ENCODE data around the gene TVP23A.
"Not testable (repeated sequence)": the region's sequence is repeated elsewhere in the genome, so short reads cannot be mapped to it uniquely, and the experiment has no call there.

The TVP23A gene

DNA sequence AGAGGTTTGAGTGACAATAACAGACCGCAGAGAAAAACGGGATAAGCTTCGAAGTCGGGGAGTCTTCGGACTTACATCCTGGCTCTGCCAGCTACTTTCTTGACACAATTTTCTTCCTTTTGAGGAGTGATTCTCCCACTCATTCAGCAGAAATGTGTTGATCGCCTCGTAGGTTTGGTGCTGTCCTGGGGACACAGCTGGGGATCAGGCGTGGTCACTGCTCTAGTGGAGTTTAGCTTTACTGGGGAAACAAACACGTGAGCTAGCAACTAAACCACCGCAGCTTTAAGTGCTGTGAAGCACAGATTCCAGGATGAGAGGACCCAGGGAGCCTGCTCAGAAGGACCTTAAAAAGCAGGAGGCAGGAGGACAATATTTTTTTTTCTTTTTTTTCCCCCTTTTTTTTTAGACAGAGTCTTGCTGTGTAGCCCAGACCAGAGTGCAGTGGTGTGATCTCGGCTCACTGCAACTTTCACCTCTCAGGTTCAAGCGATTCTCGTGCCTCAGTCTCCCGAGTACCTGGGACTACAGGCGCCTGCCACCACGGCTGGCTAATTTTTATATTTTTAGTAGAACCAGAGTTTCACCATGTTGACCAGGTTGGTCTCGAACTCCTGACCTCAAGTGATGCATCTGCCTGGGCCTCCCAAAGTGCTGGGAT lies 74.1 kb downstream of the TVP23A start:
- no peak for DNase-seq

GRCh38 chr16:10743610-10744369 lies 74.8 kb downstream of the TVP23A start, which contains the start of gene NUBP1:
NUBP1 (plus strand) TSS chr16:10743842; CDS start chr16:10743864, 22 bp downstream.
- DNase-seq: peak; percentile 93

DNA sequence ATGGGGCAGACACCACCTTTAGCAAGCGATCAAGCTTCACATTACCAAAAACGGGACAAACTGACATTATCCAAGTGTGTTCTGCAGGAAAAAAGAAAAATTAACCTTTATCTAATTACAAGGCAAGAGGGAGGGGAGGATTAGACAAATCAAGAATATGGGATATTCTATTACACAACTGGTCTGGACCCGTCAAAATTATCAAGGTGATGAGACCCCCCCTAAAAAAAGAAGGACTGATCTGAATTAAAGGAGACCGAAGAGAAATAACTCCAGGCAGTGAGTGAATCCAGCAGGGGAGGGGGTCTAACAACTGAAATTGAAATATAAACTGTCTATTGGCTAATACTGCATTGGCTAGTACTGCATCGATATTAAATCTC lies 75.4 kb downstream of the TVP23A start:
- no peak for DNase-seq

DNA sequence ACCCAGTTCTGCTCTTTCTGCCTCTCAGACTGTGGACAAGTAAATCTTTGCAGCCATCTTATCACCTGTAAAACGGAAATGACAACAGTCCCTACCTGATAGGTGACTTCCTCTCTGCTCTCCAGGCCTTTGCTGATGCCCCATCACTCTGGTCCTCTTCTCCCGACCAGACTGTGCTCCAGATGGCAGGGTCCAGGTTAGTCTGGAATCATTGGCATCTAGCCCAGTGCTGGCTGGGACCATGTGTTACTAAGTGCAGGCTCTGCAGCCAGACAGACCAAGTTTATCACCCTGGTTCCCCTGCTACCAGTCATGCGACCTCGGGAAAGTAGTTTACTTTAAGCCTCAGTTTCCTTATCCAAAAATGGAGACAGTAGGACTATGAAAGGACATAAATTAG lies 76.8 kb downstream of the TVP23A start:
- no peak for DNase-seq

DNA sequence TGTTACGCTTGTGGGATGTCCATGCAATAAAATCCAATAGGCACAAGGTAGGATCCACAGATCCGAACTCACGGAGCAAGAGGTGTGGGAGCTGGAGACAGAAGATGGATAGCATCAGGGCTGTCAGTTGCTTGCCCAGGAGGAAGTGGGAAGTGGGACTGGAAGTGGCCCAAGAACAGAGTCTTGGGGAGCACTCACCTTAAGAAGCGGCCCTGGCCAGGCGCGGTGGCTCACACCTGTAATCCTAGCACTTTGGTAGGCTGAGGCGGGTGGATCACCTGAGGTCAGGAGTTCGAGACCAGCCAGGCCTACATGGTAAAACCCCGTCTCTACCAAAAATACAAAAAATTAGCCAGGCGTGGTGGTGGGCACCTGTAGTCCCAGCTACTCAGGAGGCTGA lies 77.3 kb downstream of the TVP23A start:
- not testable (repeated sequence) for DNase-seq

DNA sequence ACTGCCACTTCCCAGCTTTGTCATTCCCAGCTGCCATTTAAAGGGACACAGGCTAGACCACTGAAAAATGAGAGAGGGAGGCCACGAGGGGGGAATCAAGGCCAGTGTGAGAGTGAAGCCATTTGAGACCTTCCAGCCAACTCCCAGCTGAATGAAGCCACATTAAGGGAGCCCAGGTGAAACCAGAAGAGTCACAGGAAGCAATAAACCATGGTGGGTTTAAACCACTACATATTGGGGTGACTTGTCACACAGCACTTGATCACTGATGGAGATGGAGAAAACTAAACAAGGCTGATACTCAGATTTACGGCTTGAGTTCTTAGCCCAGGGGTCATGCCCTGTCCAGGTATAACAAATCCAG lies 77.8 kb downstream of the TVP23A start:
- DNase-seq: no peak

DNA sequence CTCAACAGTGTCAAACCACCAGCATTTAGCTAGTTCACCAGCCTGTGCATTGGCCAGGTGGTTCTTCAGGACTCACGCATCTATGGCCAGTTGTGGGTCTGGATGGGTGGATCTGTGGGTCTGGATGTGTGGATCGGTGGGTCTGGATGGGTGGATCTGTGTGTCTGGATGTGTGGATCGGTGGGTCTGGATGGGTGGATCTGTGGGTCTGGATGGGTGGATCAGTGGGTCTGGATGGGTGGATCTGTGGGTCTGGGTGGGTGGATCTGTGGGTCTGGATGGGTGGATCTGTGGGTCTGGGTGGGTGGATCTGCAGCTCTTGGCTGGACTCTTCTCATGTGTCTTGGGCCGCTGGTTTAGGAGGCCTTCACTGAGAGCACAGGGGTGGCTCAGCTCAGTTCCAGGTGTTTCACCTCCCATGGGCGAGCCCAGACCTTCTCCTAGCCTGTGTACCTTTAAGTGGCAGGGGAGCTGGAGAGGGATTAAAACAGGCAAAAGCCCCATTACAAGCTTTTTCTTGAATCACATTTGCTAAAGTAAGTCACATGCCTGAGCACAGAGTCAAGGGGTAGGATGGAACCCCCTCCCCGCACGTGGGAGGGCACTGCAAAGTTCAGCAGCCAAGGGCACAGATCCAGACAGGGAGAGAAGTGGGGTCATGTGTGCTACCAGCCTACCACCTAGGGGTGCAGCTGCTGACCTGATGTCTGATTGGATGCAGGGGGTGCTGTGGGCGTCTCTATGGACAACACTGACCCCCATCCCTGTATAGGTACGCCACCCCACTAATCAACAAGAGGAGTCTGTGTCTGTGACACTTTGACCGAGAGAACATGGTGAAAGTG lies 78.4 kb downstream of the TVP23A start:
- no peak for DNase-seq

GRCh38 chr16:10738231-10739077 lies 80.1 kb downstream of the TVP23A start:
- DNase-seq: peak; percentile 10

DNA sequence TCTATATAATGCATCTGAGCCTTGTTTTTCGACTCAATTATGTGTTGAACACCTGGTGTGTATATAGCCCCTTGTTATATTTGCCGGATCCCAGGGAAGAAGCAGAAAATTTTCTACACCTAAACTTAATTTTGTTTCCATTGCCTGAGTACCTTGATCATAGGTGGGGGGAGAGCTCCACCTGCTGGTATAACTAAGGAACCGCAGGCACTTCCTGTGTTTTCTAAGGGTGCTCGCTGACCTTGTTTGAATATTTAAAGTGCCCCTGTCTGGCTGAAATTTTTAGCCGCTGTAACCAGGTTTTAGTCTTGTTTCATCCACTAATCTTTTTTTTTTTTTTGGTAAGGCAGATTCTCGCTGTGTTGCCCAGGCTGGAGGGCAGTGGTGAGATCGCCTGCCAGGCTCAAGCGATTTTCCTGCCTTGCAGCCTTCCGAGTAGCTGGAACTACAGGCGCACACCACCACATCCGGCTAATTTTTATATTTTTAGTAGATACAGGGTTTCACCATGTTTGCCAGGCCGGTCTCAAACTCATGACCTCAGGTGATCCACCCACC lies 81.4 kb downstream of the TVP23A start:
- peak; percentile 9 for DNase-seq

DNA sequence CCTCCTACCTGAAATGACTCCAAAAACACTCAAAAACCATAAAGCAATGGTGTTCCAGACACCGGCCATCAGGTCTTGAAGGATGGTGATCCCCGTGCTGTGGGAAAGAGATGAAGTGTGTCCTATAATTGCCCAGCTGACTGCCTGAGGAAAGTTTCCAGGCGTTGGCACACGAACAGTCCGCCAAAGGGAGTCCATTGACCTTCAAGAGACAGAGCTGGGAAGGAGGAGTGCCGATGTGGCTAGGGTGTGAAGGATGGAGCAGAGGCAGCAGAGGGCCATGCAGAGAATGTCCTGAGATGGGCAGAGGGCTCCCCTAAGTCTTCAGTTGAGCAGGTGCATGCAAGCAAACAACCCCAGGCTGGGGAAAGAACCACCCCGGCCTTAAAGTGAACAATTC lies 86.8 kb downstream of the TVP23A start:
- DNase-seq: no peak

DNA sequence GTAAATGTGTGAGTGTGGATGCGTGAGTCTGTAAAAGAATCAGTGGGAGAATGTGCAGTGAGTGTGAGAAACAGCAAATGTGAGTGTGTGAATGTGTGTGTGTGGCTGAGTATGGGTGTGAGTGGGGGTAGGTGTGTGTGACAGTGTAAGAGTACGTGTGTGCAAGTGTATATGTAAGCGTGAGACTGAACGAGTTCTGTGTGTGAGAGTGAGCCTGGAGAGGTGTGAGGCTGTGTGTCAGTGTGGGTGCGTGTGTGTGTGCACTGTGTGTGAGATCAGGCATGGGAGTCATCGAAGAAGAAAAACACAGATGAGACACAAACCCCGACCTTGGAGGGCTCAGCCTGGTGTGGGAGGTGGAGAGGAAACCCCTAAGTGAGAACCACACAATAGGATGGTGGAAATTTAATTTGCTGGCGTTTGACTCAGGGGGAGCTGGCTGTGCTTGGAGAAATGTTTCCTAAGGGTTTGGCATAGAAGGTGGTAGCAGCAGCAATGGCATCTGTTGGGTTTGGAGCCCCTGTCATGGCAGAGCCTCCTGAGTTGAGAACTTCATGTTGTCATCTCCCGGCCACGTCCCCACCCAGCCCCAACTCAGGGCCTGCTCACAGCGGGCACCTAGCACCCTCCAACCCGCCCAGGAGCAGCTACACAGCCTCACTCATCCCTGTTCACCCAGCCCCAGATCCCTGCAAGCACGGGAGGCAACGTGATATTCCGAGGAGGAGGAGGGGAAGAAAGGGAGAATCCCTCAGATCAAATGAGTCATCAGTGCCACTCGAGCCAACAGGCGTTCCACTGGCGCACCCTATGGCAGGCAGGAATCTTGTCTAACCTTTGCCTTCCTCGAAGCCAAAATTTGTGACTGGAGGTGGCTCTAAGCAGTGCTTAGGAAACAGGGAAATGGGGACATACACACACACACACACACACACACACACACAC lies 89.2 kb downstream of the TVP23A start:
- DNase-seq: peak; percentile 9

GRCh38 chr16:10728003-10728887 lies 90.3 kb downstream of the TVP23A start:
- no peak for DNase-seq

Data from amniotic stem cell (primary cell).